ENCODE measurements around the gene BAHD1.

The BAHD1 gene

GRCh38 chr15:40424483-40425115 lies 16.2 kb upstream of the BAHD1 start:
- DNase-seq = peak; percentile 64

GRCh38 chr15:40425681-40426080 lies 15.1 kb upstream of the BAHD1 start:
- no peak for DNase-seq

- DNase-seq = no peak
These were observed 13.6 kb upstream of the BAHD1 start for GRCh38 chr15:40427188-40427587.

DNA sequence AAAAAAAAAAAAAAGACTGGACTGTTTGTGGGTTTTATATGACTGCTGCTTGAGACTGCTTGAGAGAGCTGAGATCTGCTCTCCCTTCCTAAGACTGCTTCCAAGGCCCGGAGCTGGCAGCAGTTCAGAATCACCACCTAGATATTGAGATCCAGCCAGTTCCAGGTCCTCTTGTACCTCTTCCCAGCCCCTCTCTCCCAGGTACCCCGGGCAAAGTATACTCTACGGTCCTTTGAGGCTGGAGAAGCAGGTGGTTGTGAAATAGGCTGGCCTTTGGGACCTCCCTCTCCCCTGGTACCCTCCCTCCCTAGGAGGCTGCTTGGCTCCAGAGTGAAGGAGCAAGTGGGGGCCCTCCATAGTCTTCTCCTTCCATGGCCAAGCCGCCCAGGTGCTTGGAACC lies 12.6 kb upstream of the BAHD1 start:
- no peak for DNase-seq

DNA sequence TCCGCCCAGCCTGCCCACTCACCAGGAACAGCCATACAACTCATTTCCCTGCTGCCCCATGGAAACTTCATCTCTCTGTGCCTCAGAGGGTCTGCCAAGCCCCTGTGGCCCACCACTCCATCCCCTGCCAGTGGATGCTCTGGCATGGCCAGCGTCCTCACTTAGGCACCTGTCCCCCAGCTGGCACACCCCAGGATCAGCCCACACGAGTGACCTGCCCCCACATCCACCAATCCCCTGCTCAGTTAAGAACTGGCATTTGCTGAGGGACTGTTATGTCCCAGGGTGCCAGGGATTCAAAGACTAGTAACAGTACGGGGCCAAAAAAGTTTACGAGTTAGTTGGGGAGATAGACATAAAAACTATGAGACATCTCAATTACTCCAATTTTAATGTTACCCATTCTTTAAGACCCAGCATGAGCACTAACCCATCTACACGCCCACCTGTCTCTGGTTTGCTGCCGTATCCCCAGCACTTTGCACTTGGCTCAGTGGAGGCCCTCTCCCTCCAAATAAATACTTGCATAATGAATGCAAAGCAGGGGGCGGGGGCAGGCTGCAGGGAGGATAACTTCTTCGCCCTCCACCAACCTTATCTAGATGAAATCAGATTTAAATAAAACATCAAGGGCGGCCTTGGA lies 11.6 kb upstream of the BAHD1 start:
- DNase-seq = no peak

GRCh38 chr15:40430271-40430805 lies 10.4 kb upstream of the BAHD1 start:
- peak; percentile 55 for DNase-seq

GRCh38 chr15:40435023-40435709 lies 5.6 kb upstream of the BAHD1 start:
- no peak for DNase-seq

- DNase-seq = no peak
These were observed 5.1 kb upstream of the BAHD1 start for GRCh38 chr15:40435710-40436089.

- DNase-seq = no peak
These were observed 4.4 kb upstream of the BAHD1 start for GRCh38 chr15:40436116-40436891.

DNA sequence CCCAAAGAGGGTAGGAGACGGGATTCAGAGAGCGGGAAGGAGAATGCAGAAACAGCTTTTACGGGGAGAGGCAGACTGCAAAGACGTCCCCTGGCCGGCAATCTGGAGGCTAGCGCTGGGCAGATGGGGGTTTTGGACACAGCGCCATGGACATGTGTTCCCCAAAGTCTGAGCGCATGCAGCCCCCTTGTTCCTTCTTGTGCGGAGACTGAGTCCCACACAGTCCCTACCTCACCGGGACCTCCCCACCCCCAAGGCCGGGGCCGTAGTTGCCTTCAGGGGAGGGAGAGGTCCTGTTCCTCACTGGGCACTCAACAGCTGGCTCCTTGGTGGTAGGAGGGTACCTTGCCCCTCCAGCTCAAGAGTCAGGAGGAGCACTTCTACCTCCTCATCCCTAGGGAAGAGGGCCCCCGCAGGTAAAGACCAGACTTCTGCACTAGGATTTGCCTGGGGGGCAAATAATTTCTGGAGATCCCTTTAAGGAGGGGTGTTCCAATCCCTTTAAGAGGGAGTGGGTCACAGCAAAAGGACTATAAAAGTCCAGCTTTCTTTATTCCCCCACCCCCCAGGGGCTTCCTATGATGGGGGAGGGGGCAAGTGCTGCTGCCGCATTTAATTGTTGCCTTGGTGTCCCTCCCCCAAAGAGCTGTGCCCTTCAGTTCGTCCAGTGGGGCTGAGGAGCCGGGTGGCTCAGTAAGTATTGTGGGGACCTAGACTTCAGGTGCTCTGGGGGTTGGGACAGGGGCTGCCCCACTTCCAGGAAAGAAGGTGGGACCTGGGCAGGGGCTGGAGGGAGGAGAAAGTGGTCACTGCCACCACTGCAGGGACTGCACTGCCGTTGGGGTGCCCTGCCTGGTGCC lies 3.6 kb upstream of the BAHD1 start:
- DNase-seq = no peak

DNA sequence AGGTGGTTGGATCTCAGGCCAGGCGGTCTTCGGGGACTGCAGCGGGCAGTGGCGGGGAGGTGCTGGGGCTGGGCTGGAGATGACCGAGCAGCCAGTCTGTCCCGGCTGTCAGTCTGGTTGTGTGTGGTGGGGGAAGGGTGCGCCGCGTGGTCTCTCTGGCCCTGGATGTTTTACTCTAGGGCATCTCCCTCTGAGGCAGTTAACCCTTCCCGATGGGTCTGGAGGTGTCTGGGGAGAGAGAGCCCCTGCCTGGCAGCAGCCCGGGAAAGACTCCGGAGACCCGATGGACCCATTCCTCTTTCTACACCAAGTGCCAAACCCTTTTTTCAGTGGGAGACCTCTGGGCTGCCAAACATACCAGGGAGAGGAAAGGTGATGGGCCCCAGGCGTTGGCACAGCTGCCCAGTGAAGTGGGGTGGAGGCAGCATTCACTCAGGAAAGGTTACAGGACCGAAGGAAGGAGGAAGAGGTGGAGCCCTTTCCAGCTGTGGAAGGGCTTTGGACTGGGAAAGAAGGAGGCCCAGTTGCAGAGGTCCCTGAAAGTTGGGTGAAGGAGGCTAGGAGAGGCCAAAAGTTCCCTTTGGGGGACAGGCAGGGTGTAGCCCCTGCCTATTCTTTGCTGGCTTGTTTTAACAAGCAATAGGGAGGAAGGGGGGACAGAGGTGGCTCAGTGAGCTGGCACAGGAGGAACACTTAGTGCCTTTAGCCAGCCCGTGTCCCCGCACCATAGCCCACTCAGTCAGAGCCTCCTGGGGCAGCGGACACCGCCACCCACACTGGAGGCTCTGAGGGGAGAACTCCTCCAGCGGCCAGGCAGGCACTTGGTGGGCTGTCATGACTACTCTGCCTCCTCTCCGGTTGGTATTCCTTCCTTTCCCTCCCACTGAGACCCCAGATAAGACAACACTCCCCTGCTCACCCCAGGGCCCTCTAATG lies 2.7 kb upstream of the BAHD1 start:
- no peak for DNase-seq

GRCh38 chr15:40438712-40439111 lies 2.0 kb upstream of the BAHD1 start:
- DNase-seq = no peak

DNA sequence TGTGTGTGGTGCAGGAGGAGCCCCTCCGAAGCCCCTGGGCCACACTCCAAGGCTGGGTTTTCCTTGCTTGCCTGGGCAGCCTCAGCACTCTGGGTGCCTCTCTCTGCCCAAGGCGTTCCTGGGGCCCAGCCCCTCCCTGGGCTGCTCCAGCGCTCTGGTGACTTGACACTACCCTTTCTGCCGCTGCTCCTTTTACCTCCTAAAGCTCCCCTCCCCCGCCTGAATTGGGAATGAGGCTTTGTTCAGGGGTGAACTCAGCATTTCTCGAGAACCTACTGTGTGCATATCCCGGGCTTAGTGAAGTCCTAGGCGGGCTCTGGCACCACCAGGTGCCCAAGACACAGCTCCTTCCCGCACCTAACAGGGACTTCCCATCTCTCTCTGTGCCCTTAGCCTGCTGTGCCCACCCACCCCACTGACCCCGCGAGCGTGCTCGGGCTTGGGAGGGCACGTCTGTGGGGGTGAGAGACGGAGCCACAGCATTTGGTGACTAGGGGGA lies 1.2 kb upstream of the BAHD1 start:
- no peak for DNase-seq

- peak; percentile 62 for DNase-seq
These were observed 602 bp upstream of the BAHD1 start for GRCh38 chr15:40439960-40440742.

DNA sequence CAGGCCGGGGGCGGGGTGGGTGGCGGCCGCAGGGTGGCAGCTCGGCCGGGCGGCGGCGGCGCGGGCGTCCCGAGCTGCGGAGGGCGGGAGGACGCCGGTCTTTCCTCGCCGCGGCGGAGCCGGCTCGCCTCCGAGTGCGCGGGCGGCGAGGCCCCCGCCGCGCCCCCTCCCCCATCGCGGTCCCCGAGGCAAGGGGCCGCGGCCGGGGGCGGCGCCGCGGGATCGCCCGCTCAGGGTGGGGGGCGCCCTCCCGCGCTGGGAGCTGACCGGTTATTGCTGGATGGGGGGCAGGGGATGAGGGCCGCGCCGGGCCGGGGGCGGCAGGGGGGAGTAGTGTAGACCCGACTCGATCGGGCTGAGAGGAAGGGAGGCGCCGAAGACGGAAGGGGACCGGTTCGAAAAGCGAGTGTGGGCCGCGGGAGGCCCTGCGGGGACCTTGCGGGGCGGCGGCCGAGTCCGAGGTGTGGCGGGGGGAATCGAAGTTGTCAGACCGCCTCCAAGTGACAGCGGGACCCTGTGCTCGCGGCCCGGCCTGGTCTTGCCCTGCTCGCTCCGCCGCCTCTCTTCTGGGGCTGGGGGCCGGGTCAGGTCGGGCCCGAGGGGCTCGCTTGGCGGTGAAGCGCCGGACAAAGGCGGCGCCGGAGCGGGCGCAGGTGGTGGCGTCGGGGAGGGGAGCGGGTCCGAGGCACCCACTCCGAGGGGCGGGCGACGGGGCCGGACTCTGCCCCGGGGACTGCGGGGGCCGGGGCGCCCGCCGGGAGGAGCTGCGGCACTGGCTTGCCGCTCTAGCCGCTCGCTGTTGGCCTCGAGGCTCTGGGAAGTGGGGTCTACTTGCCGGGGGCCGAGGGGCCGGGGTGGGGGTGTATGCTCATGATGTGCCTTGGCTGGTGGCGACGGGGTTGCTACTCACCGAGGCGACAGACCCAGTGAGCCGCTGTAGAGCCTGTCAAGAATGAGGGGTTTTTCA lies 1.1 kb downstream of the BAHD1 start:
- DNase-seq = no peak

DNA sequence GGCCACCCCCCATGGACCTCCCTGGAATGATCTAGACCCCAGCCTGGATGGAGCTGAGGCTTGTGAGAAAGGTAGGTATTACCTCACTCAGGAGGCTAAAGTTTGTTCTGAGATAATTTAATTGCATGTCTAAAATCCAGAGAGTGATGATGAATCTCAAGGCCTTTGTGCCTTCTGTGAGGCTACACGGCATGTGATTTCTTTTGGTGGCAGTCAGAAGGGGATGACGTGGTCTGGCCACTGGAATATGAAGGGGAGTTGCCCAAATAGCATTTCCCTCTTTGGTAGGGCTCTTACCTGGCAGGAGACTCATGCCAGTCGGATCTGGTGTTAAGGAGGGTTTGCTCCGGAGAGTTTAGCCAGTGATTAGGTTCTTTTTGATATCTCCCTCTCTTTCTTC lies 2.5 kb downstream of the BAHD1 start:
- DNase-seq = no peak

DNA sequence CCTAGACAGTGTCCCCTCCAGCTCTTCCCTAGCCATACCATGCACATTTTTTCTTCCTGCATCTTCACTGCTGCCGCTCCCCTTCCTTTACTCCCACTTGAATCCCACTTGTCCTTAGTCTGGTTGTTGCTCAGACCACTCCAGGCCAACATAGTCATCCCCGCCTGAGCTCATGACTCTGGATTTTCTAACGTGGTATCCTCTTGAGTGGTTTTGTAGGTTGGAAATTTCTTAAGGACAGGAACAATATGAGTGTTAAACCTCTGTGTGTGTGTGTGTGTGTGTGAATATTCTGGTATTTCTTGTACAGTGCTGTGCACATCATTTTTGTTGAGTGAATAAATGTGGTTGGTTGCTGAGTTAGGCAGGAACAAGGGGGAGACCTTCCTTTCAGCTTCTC lies 3.1 kb downstream of the BAHD1 start:
- no peak for DNase-seq

GRCh38 chr15:40444736-40445135 lies 4.0 kb downstream of the BAHD1 start:
- no peak for DNase-seq

DNA sequence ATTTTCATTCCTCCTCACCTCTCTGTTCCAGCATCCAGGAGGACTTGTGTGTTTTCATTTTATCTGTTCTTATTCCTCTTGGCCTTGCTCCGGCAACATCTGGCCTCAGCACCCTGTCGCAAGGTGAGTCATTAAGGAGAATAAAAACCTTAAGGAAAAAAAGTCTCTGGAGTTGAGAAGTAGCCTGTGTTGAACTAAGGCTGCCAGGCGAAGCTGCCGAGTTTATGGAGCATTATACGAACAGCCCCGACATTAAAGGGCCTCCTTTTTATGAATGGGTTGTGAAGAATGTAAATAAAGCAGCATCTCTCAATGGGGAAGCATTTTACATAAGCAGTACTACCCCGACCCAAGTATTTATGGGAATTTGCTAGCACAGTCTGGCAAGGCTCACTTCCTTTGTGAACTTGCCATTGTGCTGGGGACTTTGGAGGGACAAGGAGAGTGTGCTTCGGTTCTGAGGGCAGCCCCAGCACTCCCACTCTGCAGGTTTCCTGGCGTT lies 4.7 kb downstream of the BAHD1 start:
- no peak for DNase-seq

Measured in femur (tissue), 1 donor.